NCI-H748 treated with DMSO at 0.1 percent for 48 hours (cell line): Measurements from ENCODE around the gene GALNT17.
"Not testable (repeated sequence)": the region's sequence is repeated elsewhere in the genome, so short reads cannot be mapped to it uniquely, and the experiment has no call there.

Experiments
- DNase-seq: peaks from one replicate; lab custom pipeline; 2025; lab: John Stamatoyannopoulos, UW

GALNT17 gene

DNA sequence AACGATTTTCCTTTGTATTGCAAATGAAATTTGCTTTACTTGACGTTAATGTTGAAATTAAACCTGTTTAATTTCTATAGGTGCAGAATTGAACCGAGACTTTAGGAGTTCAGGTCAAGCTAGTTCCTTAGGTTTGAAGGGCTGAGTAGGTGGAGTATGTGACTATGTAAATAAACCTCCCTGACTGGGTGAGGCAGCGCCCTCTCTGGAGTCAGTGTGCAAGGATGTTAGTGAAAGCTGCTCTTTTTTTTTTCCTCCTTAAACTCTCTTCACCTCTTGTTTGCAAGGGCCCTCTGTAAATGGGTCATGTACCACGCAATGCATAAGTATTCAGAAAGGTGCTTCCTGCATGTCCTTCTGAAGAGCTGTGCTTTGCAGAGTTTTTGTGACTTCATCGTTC is 33.8 kb downstream of the GALNT17 start:
- no peak for DNase-seq

DNA sequence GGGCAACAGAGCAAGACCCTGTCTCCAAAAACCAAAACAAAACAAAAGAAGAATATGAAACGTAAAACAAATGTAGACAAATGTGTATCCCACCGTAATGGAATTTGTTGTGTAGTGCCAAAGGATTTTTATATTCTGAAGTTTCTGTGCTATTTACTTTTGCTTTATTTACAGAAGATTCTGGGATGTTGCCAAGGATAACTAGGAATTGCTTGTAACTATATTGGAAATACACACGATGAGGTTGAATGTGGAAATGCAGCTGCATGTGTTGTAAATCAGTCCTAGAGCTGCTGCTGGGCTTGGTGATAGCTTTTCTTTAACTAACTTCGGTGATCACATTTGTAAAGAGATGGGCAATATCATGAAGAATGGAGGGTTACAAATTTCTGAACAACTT is 39.5 kb downstream of the GALNT17 start:
- no peak for DNase-seq

DNA sequence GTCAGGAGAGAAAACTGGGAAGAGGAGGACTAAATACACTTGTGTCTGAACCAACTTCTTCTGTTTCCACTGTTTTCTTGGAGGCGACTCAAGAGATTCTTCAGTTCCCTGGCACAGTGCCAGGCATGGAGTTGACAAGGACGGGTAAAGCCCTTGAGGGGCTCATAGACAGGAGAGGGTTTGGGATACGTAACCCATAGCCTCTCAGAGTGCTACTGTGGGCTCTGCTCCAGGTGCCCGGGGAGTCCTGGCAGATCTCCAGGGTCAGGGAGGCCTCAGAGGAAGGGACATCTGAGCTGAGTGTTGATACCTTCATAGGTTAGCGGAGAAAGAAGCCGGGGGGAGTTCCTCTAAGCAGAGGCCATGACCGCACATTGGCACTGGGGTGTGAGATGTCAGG is 42.0 kb downstream of the GALNT17 start:
- no peak for DNase-seq

DNA sequence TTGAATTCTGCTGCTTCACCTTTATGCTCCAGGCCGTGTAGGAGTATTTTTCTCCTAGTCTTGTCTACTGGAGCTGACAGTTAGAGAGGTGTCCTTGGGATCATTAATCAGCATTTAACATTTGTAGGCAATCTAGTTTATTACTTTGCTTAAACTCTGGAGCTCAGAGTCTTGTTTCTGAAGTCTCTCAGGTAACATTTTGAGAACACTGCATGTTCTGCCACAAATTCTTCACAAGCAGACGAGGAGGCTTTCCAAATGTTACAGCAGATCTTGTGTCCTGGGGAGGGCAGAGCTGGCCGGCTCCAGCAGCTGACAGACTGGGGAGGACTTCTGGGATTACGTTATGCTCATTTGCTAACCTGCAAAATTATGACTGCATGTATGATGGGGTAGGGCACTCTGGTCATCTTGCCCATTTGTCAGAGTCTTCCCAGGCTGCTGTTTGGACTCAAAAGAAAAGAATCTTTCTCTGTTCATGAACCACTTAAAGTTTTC is 50.5 kb downstream of the GALNT17 start:
- DNase-seq, result no peak

DNA sequence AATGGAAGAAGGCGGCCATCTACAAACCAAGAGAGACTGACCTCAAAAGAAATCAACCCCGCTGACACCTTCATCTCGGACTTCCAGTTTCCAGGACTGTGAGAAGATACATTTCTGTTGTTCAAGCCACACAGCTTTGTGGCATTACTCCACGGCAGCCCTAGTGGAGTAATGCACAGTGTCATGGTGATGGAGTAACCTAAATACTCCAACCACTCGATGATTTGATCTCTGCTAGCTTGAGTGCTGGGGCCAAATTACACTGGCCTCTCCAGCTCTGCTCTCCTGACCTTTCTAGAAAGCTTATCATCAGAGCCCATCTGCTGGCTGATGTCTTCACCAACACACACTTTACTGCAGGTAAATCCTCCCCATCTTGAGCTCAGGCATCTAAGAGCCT is 52.2 kb downstream of the GALNT17 start:
- no peak for DNase-seq

DNA sequence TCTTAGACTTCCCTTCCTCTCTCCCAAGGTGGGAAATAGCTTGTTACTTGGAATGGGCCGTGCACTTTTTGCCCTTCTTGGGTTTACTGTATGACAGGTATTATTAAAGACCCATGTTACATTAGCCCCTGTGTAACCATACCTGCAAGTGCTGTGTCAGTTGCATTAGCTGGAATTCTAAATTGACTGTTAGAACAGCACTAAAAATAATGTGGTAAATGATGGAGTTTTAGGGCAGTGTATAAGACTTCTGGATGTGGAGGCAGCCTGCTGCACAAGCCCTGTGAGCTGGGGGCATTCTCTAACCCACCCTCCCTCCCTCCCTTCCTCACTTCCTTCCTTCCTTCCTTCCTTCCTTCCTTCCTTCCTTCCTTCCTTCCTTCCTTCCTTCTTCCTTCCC is 52.7 kb downstream of the GALNT17 start:
- no peak for DNase-seq

DNA sequence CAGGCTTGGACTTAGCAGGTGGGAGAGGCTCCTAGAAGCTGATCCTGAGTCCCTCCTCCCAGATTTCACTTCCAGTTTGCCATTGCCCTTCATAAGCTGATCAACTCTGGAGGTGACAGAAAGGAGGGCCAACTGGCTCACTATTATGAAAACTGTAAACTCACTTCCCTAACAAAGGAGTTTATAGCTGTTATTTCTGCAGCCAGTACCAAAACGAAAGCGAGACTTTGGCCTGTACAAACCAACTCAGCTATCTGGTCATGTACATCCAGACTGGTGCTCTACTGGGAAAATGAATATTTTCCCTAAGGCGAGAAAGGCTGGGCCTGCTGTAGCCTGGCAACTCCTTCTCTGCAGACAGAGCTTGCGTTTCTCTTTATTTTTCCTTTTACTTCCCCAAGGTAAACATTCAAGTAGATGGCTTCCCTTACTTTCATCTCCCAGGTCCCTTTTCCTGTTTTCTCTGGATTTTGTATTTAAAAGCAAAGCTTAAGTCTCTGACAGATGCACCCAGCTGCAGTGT is 54.7 kb downstream of the GALNT17 start:
- no peak for DNase-seq

DNA sequence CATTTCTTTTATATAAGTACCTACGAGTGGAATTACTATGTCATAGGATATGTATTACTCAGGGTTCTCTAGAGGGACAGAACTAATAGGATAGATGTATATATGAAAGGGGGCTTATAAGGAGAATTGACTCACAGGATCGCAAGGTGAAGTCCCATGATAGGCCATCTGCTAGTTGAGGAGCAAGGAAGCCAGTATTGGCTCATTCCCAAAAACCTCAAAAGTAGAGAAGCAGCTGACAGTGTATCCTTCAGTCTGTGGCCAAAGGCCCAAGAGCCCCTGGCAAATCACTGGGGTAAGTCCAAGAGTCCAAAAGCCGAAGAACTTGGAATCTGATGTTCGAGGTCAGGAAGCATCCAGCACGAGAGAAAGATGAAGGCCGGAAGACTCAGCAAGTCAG is 59.8 kb downstream of the GALNT17 start:
- DNase-seq, result no peak

DNA sequence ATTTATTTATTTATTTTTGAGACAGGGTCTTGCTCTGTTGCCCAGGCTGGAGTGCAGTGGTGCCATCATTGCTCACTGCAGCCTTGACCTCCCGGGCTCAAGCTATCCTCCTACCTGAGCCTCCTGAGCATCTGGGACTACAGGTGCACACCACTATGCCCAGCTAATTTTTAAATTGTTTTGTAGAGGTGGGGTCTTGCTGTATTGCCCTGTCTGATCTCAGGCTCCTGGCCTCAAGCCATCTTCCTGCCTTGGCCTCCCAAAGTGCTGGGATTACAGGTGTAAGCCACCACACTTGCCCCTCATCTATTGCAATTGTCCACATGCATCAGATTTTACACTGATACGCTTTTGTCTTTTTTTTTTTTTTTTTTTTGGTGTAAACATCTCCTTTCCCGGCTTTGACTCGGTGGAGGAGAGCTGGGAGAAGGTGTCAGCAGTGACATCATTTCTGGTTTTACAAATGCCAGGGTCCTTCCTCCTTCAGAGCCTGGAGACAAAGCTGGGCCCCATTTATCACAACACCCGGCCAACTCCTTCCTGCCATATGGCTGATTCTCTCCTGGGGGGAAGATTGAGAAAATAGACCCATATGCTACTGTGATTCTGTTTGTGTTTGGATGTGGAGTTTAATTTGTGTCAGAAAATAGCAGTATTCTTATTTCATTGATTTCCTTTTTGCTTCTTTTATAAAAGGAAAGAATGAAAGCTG is 61.3 kb downstream of the GALNT17 start:
- no peak for DNase-seq

DNA sequence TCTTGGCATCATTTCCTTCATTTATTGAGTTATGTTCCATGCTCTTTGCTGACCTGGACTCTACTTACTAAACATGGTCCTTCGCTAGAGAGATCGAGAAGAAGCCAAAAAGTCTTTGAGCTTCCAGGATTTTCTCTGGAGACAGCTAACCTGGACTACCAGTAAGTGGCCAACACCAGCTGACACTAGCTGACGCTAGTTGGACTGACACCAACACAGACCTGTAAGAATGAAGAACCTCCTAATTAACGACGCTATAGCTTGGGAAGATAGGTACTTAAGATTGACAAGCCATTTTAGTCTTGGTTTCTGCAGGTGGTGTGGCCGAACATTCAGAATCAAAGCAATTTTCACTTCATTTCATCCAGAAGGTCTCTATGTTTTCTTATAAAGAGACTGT is 66.4 kb downstream of the GALNT17 start:
- DNase-seq, result no peak

DNA sequence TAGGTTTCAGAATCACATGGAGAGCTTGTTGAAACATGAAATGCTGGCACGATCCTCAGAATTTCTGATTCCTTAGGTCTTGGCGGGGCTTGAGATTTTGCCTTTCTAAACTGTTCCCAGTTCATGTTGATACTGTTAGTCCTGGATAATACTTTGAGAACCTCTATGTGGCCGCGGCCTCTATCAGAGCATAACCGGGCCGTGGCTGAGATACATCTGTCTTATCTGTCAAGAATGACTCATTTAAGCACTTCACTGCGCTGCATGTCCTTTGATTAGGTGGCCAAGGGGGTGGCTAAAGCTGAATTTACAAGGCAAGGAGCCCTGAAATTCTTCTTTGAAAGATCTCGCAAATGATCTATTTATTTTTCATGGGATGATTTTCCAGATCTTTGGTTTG is 66.9 kb downstream of the GALNT17 start:
- DNase-seq, result no peak

DNA sequence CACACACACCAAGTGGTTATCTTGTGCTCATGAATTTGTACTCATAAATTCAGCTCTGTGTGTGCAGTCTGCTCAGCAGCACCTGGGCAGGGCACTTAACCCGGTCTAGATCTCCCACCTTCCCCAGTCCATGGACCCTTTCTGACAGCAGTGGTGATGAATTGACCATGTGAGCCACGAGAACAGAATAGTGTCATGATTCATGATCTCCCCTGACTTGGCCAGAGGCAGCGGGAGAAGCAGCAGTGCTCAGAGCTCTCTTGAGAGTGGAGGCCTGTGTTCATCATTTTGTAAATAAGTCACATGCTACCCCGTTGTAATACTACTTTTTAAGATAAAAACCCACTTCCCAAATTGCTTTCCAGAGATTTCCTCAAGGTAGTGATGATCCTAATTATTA is 74.2 kb downstream of the GALNT17 start:
- no peak for DNase-seq

DNA sequence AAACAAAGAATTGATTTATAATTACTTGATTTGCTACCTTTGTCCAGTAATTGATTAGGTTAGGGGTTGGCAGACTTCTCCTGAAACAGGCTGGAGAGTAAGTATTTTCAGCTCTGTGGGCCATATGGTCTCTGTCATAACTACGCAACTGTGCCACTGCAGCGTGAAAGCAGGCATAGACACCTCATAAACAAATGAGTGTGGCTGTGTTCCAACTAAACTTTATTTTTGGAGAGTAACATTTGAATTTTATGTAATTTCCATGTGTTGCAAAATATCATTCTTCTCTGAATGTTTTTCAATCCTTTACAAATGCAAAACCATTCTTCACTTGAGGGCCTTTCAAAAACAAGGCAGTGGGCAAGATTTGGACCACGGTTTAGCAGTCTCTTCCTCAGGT is 76.9 kb downstream of the GALNT17 start:
- DNase-seq, result no peak

DNA sequence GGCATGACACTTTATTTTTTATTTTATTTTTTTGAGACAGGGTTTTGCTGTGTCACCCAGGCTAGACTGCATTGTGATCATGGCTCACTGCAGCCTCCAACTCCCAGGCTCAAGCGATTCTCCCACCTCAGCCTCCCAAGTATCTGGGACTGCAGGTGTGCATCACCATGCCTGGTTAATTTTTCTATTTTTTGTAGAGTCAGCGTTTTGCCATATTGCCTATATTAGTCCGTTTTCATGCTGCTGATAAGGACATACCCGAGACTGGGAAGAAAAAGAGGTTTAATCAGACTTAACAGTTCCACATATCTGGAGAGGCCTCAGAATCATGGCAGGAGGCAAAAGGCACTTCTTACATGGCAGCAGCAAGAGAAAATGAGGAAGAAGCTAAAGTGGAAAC is 77.5 kb downstream of the GALNT17 start:
- DNase-seq, result not testable (repeated sequence)

DNA sequence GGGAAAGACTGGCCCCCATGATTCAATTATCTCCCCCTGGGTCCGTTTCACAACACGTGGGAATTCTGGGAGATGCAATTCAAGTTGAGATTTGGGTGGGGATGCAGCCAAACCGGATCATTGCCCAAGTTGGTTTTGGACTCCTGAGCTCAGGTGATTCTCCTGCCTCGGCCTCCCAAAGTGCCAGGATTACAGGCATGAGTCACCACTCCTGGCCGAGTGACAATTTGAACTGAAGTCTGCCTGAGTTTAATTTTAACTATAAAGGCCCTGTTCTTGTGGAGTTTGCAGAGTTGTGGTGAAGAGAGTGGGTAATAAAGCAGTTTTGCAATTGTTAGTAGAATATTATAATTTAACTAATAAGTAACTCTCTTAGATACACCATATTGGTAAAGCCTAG is 78.3 kb downstream of the GALNT17 start:
- no peak for DNase-seq

DNA sequence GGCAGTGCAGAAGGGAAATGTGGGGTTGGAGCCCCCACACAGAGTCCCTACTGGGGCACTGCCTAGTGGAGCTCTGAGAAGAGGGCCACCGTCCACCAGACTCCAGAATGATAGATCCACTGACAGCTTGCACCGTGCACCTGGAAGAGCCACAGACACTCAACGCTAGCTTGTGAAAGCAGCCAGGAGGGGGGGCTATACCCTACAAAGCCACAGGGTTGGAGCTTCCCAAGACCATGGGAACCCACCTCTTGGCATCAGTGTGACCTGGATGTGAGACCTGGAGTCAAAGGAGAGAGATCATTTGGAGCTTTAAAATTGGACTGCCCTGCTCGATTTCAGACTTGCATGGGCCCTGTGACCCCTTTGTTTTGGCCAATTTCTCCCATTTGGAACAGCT is 80.5 kb downstream of the GALNT17 start:
- not testable (repeated sequence) for DNase-seq

DNA sequence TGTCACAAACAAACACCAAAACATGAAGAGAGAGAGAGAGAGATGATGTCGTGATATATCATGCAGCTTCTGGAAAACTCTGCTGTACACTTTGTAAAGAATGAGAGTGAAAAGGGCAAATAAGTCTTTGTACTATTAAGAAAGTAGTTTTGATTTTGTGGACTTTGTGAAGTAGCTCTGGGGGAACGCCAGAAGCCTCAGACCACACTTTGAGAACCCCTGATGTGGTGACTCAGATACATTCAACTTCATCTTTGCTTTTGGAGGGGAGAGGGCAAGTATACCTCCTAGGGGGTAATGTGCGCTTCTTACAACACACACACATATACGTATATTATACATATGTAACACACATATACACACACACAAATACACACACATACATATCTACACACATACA is 84.3 kb downstream of the GALNT17 start:
- no peak for DNase-seq

DNA sequence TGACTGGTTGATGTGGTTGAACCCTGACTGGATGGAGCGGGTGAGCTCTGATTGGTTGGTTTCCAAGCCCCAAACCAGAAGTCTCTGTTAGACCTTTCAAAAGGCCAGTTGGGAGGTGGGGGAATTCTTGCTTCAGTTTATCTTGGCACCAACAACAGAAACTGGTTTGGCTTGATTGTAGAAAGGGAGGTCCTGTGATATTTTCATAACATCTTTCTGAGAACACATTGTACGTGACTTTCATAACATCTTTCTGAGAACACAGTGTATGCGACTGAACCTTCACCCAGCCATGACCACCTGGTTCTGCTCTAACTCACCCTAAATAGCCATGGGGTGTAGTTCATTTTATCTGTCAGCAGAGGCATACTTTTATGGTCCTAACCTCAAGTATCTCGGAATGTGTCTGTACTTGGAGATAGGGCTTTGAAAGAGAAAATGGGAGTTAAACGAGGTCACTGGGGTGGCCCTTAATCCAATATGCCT is 88.3 kb downstream of the GALNT17 start:
- no peak for DNase-seq

DNA sequence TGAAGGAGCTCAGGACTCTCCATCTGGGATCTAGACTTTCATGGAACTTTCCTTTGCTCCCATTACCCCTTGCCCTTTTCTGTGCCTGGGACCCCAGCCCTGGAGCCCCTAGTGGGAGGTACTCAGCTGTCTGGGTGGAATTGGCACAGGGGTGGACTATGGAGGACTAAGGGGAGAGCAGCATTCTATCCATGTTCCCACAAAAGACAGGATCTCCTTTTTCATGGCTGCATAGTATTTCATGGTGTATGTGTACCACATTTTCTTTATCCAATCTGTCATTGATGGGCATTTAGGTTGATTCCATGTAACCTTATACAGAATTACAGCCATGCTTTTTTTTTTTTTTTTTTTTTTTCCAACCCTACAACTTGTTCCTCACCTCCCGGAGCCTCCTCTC is 89.1 kb downstream of the GALNT17 start:
- no peak for DNase-seq

DNA sequence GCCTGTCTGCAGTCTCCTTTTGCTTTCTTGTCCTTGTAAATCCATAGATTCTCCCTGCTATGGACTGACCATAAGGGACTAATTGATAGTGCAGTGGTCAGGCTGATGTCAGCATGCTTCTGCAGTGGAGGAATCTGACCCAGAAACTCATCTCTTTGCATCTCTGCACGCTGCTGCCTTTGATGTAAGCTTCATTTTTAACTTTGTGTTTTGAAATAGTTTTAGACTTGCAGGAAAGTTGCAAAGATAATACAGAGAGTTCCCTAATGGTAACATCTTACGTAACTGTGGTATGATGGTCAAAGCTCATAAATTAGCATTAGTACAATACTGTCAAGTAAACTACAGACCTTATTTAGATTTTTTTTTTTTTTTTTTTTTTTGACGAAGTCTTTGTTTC is 89.6 kb downstream of the GALNT17 start:
- DNase-seq, result no peak

DNA sequence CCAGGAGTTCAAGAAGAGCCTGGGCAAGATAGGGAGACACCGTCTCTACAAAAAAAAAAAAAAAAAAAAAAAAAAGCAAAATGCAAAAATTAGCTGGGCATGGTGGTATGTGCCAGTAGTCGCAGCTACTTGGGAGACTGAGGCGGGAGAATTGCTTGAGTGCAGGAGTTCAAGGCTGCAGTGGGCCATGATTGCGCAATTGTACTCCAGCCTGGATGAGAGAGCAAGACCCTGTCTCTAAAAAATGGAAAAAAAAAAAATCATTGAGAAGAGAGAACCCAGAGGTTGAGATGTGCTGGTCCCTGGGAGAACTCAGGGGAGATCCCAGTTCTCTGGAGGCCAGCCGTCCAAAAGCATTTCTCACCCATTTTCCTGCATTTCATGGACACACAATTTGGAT is 95.2 kb downstream of the GALNT17 start:
- no peak for DNase-seq

DNA sequence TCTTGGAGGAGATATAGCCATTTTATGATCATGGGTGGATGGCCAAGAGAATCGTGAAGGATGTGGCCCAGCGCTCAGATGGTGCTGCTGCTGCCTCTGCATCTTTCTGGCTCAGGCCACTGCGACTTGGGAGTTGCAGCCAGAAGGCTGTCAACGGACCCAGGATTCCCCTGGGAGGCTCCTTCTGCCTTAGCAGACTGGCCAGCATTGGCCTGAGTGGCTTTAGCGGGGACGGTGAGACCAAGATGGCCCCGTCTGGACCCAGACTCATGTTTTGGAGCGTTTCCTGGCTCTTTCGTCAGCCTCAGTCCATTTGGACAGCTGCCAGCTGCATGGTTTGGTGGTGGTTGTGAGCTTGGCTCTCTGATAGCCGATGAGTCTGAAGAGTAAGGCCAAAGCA is 97.2 kb downstream of the GALNT17 start:
- DNase-seq, result no peak

DNA sequence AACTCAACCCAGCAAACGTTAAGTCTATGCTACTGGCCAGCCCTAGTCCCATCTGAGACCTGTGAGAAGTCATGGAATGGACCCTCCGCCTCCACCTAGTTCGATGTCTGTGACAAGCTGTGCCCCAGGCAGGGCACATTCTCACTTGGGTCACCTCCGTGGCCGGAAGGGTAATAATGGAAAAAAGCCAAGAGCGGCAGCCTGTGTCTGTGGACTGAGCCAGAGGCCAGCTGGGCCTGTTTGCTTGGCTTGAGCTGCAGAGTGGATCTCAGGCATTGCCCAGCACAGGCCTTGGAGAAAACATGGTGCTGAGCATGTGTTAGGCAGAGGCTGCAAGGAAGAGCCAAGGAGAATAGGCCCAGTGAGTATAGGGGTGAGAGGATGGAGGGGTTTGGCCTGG is 97.8 kb downstream of the GALNT17 start:
- DNase-seq, result no peak

DNA sequence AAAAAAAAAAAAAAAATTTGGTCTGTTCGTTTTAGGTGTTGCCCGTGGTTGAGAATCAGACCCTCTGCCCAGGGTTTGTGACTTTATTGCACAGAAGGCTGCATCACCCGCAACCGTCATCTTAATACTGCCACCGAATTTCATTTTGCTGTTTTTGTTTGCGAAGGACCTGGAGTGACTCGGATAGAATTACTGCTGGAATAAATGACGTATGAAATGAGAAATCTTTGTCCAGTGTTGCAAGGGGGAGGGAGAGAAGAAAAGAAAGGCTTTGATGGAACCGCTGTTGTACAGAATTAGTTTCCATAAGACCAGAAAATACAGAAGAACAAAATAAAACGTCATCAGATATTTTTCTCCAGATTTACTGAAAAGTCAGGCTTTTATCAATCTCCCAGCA is 103.3 kb downstream of the GALNT17 start:
- DNase-seq, result no peak
